Measurements from ENCODE around the gene SC5D.

The SC5D gene
- total RNA-seq = 24.8 to 121 (median 68.5) reads per million in 17 experiments

DNA sequence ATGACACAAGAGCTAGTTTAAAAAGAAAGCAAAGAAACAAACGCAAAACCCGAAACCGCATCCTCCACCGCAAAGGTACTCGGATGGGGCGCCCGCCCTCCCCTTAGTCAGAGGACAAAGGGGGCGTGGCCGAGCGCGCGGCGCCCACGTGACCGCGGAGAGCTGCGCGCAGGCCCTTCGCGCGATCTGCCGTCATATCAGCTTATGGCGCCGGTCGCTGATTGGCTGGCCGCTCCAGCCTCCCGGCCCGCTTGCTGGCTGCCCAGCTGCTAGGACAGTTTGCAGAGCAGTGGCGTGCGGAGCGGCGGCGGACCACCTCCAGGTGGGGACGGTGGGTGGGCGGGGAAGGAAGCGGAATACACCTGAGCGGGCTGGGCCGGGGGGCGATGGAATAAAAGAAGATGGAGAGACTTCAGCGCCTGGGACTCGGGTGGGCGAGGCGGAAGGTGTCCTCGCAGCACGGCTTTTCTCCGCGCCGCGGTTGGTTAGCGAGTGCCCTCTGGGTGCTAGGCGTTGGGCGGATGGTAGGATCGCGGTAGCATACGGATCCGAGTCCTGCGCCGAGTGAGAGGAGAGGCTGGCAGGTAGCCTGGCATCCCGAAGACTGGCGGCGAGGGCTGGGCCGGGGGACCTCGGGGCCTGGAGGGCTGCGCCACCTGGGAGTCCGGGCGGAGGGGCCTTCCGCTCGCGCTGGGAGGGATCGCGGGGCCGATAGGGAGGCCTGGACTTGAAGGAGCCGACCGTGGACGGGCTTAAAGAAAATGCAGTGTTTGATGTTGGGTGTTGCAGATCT is at the start of gene SC5D:
SC5D (plus strand) TSS at position 277 of the 793 bp plus-strand sequence. CDS start 10,605 bp downstream, outside the sequence.
- DNase-seq = peak; percentile 95 to 98 (median 97)

- no peak for DNase-seq
These were observed 47.7 kb upstream of the SC5D start for GRCh38 chr11:121244884-121245283.

- no peak for DNase-seq
These were observed 46.4 kb upstream of the SC5D start for GRCh38 chr11:121246021-121246768.

DNA sequence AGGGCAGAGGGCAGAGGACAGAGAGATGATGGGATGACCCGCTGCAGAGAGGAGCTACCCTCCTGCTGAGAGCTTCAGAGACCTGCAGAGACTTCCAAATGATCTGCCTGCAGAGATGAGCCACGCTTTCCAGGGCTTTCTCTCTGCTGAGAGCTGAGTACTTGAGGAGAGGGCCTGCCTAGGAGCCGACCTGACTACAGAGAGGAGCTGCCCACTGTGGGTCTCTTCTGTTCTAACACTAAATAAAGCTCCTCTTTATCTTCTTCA is 45.9 kb upstream of the SC5D start:
- DNase-seq = no peak

DNA sequence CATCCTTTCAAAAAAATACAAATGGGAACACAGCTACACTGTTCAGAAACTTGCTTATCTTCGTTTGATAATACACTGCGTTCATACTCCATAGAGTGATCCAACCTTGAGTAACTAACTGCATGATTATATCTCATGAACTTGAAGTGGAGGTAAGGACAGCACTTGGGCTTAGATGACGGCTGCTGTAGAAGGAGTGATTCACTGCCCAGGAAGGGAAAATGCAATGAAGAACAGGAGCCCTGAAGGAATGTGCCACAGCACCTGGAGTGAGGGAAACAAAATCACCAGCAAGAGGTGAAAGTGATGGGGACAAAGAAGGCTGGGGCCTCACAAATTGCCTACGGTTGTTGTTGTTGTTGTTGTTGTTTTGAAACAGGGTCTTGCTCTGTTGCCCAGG is 44.1 kb upstream of the SC5D start:
- DNase-seq = no peak

DNA sequence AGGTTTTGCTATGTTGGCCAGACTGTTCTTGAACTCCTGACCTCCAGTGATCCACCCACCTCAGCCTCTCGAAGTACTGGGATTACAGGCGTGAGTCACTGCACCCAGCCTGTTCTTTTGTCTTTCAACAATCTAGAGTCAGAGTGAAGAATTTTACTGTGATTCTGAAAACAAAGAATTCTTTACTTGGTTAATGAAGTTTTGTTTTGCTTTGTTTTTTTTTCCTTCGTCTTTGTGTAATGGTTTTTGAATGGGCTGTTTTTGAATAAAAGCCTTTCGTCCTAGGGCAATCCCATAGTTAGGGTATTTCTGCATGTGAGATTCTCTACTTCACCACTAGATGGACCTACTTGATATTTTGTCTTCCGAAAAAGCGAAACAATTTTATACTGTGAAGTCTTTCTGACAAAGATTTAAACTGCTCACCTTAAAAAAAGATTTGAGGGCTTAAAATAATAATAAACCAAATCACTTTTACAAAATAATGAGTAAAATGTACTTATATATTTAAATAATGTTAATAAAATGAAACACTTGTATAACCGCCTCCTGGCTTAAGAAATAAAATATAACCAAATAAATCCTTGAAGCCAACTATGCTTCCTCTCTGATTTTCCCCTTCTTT is 43.4 kb upstream of the SC5D start:
- DNase-seq = peak; percentile 5 to 69 (median 32)

- DNase-seq = no peak
These were observed 41.7 kb upstream of the SC5D start for GRCh38 chr11:121250843-121251242.

DNA sequence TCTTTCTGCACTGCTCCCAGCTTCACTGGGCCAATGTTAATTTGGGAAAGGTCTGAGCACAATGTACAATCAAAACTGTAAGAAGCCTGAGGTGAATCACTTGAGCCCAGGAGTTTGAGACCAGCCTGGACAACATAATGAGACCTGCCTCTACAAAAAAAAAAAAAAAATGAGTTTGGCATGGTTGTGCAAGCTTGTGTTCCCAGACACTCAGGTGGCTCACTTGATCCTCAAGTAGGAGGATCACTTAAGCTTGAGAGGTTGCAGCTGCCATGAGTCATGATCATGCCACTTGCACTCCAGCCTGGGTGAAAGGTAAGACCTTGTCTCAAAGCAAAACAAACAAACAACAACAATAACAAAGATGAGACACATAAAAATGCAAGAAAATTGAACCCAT is 38.6 kb upstream of the SC5D start:
- DNase-seq = no peak

- no peak for DNase-seq
These were observed 37.8 kb upstream of the SC5D start for GRCh38 chr11:121254756-121255155.

GRCh38 chr11:121255473-121256125 is 37.0 kb upstream of the SC5D start:
- no peak for DNase-seq

DNA sequence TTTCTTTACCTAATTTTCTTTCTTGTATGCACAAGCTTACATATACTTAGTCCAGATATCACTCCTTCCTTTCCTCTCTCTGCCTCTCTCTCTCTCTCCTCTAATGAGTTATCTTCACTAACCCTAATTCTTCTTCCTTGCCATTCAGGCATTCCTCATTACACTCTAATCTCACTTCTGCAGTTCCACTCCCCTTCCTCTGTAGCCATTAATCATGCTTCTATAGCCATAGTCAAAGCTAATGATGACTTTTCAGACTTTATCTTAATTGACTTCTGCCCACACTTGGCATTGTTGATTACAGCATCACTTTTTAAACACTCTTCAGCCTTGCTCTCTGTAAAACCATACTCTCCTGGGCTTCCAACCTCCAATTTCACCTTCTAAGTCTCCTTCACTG is 35.3 kb upstream of the SC5D start:
- DNase-seq = no peak

DNA sequence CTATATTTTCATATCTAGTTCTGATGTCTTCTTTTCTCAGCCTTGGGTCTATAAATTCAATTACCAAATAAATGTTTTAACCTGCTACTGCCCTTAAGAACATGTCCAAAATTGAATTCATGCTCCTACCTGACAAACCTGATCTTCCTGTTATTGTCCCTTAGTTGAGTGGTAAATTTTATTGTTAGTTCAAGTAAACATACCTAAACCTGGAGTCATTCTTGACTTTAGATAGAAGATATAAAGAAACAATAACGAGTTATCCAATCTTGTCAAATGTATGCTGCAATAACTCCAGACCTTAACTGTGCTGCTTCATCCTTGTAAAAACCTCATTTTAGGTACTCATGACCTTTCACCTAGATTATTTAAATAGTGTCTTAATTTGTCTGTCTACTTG is 34.6 kb upstream of the SC5D start:
- no peak for DNase-seq

DNA sequence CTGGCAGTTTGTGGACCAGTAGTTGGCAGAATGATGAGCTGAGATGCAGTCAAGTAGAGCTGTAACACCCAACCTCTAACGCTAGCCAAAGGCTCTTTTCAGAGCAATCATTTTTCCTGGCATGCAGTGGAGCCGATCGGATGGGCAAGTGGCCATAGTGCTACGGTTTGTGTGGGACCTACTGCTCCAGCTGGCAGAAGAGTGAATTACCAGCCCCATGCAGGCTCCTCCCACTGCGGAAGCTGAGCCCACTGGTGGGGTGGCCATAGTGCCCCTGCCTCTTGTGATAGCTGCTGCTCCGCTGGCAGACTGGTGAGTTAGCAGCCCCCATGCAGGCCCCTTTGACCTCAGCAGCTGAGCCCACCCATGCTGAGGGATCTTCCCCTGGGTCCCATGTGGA is 27.0 kb upstream of the SC5D start:
- no peak for DNase-seq

DNA sequence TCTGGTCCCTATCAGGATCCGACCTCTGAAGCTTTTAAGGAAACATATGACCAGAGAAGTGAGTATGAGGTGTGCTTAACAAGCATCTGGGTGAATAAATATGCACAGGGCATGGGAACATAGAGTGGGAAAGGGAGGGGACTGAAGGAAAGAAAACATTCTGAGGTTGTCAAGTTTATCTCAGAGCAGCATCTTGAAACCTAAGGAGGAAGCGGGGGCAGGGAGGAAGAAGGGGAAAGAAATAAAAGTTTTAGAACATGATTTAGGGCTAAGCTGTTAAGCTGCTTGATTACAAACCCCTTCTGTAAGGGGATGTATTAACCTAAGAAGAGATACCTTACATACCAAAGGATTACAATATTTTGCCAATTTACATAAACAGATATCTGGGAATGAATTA is 24.0 kb upstream of the SC5D start:
- no peak for DNase-seq

- no peak for DNase-seq
These were observed 22.4 kb upstream of the SC5D start for GRCh38 chr11:121270001-121270678.

DNA sequence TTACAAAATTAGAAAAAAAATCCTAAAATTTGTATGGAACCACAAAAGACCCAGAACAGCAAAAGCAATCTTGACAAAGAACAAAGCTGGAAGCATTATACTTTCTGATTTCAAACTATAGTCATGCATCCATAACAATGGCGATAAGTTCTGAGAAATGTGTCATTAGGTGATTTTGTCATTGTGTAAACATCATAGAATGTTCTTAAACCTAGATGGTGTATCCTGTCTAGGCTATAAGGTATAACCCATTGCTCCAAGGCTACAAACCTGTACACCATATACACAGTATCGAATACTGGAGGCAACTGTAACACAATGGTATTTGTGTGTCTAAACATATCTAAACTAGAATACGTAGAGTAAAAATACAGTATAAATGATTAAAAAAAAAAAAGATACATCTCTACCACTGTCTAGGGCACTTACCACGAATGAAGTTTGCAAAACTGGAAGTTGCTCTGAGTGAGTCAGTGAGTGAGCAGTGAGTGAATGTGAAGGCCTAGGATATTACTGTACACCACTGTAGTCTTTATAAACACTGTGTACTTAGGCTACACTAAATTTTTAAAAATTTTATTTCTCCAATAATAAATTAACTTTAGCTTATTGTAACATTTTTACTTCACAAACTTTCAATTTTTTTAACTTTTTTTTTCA is 18.1 kb upstream of the SC5D start:
- no peak for DNase-seq

- no peak for DNase-seq
These were observed 10.9 kb upstream of the SC5D start for GRCh38 chr11:121281698-121282097.

DNA sequence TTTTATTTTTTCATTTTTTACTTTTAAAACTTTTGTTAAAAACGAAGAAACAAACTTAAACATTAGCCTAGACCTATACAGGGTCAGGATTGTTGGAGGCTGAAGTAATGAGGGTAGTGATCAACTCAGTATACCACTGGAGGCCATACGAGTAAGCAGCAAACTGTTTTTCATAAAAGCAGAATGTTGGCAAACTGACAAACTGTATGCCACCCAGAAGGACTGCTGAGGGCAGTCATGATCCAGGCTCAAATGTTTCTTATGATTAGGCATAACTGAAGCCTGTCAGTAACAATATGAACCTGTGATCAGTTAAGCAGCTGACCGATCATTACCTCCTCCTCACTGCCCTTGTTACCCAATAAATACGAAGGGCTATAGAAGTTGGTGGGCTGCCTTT is 10.2 kb upstream of the SC5D start:
- DNase-seq = no peak

- peak in 2 of 4 experiments; percentile 8 to 17 for DNase-seq
These were observed 9.6 kb upstream of the SC5D start for GRCh38 chr11:121282886-121283502.

DNA sequence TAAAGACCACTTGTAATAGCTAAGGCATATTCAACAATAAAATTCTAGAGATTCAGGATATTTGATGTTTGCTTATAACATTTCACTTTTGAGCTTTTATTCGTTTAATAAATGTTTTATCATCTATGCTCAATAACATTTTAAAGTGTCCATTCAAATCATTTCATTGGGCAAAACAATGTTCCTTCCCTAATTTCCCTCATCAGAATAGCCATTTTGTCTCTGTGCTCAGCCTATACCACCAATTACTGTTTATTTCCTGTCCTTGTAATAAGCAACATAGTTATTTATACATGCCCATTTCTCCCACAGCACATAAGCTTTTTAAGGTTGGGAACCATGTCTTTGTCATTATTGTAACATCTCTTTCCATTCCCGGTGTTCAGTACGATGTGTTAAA is 1.3 kb upstream of the SC5D start:
- DNase-seq = no peak

- peak; percentile 40 to 69 (median 62) for DNase-seq
These were observed 576 bp upstream of the SC5D start for GRCh38 chr11:121291896-121292494.
